WTC11 (cell line): Measurements from ENCODE around the gene RBMS2.

ENCODE experiments used
- CBFB ChIP-seq: sonication (generic); formaldehyde crosslinking; IDR thresholded peaks from 2 replicates; pipeline ENCODE4 v1.8.1; 2022; ENCODE audit warnings: mild to moderate bottlenecking, low read depth, missing genetic modification reagents
- CTCF ChIP-seq: fragments of 200-600 bp; IDR thresholded peaks from 2 replicates; pipeline ENCODE4 v1.8.0; 2022; ENCODE audit warnings: antibody characterized with exemption
- GABPB1 ChIP-seq: sonication (generic); formaldehyde crosslinking; IDR thresholded peaks from 2 replicates; pipeline ENCODE4 v1.8.1; 2023; ENCODE audit warnings: mild to moderate bottlenecking, missing genetic modification reagents
- MAX ChIP-seq: sonication (generic); formaldehyde crosslinking; IDR thresholded peaks from 2 replicates; pipeline ENCODE4 v1.8.0; 2022; ENCODE audit warnings: mild to moderate bottlenecking, missing genetic modification reagents
- NR2C2 ChIP-seq: sonication (generic); formaldehyde crosslinking; IDR thresholded peaks from 2 replicates; pipeline ENCODE4 v1.8.0; 2022; ENCODE audit warnings: mild to moderate bottlenecking, missing genetic modification reagents
- NR3C1 ChIP-seq: sonication (generic); formaldehyde crosslinking; conservative IDR thresholded peaks from 2 replicates; pipeline ENCODE4 v1.8.1; 2023; ENCODE audit warnings: low read depth, mild to moderate bottlenecking, missing genetic modification reagents
- PRDM15 ChIP-seq: sonication (generic); formaldehyde crosslinking; IDR thresholded peaks from 2 replicates; pipeline ENCODE4 v1.8.0; 2022; ENCODE audit warnings: missing genetic modification reagents
- SP1 ChIP-seq: sonication (generic); formaldehyde crosslinking; conservative IDR thresholded peaks from 2 replicates; pipeline ENCODE4 v1.8.1; 2022; ENCODE audit warnings: missing genetic modification reagents
- TEAD4 ChIP-seq: sonication (generic); formaldehyde crosslinking; IDR thresholded peaks from 2 replicates; pipeline ENCODE4 v1.8.0; 2022; ENCODE audit warnings: mild to moderate bottlenecking, missing genetic modification reagents
- ZNF232 ChIP-seq: sonication (generic); formaldehyde crosslinking; IDR thresholded peaks from 2 replicates; pipeline ENCODE4 v1.8.0; 2022; ENCODE audit warnings: mild to moderate bottlenecking, missing genetic modification reagents

GRCh38 chr12:56634837-56635791 is 113.5 kb downstream of the RBMS2 start:
- no peak for TF ChIP-seq CTCF
- no peak for TF ChIP-seq NR3C1 (CRISPR knock-in tag)
- TF ChIP-seq MAX (CRISPR knock-in tag): no peak
- no peak for TF ChIP-seq SP1 (CRISPR knock-in tag)
- TF ChIP-seq NR2C2 (CRISPR knock-in tag): no peak
- TF ChIP-seq CBFB (CRISPR knock-in tag): no peak
- TF ChIP-seq ZNF232 (CRISPR knock-in tag): no peak
- TF ChIP-seq TEAD4 (CRISPR knock-in tag): no peak
- no peak for TF ChIP-seq PRDM15
- no peak for TF ChIP-seq GABPB1 (CRISPR knock-in tag)
